Measurements from ENCODE around the gene TPSG1. TPM values are rescaled to one million over a fixed set of nuclear protein-coding genes. Genes with fewer than 3 reads are reported as not detected.
"Not testable (repeated sequence)": the region's sequence is repeated elsewhere in the genome, so short reads cannot be mapped to it uniquely, and the experiment has no call there.

TPSG1 gene
- not detected in 2 replicates for total RNA-seq (2014; rRNA removed; shearing (Covaris generic))
- polyA plus RNA-seq (2014; cell fraction: nucleus; rRNA removed): not detected in 2 replicates

- DNase-seq (ENCODE audit: extremely low read depth, low read depth): no peak
Observed at GRCh38 chr16:1225051-1225451, at the start of gene TPSG1. TSS of gene TPSG1 (minus strand) at chr16:1225268. CDS start at chr16:1225252, 16 bp downstream.

GRCh38 chr16:1274767-1275166 is 49.7 kb upstream of the TPSG1 start:
- no peak for DNase-seq (ENCODE audit: extremely low read depth, low read depth)

- DNase-seq (ENCODE audit: extremely low read depth, low read depth): no peak
Observed at GRCh38 chr16:1273816-1274215, 48.7 kb upstream of the TPSG1 start.

GRCh38 chr16:1272453-1273198 is 47.6 kb upstream of the TPSG1 start:
- DNase-seq (ENCODE audit: extremely low read depth, low read depth): no peak

GRCh38 chr16:1271724-1272413 is 46.8 kb upstream of the TPSG1 start:
- not testable (repeated sequence) for DNase-seq (ENCODE audit: extremely low read depth, low read depth)

GRCh38 chr16:1271380-1271723 is 46.3 kb upstream of the TPSG1 start:
- no peak for DNase-seq (ENCODE audit: extremely low read depth, low read depth)

GRCh38 chr16:1269418-1269817 is 44.4 kb upstream of the TPSG1 start:
- not testable (repeated sequence) for DNase-seq (ENCODE audit: extremely low read depth, low read depth)

GRCh38 chr16:1265826-1266225 is 40.8 kb upstream of the TPSG1 start:
- DNase-seq (ENCODE audit: extremely low read depth, low read depth): no peak

- no peak for DNase-seq (ENCODE audit: extremely low read depth, low read depth)
Observed at GRCh38 chr16:1265090-1265630, 40.1 kb upstream of the TPSG1 start.

- DNase-seq (ENCODE audit: extremely low read depth, low read depth): no peak
Observed at GRCh38 chr16:1264345-1265089, 39.4 kb upstream of the TPSG1 start.

- DNase-seq (ENCODE audit: extremely low read depth, low read depth): no peak
Observed at GRCh38 chr16:1263591-1264344, 38.7 kb upstream of the TPSG1 start.

- DNase-seq (ENCODE audit: extremely low read depth, low read depth): no peak
Observed at GRCh38 chr16:1262846-1263221, 37.8 kb upstream of the TPSG1 start.

- DNase-seq (ENCODE audit: extremely low read depth, low read depth): no peak
Observed at GRCh38 chr16:1262210-1262845, 37.3 kb upstream of the TPSG1 start.

GRCh38 chr16:1261131-1261892 is 36.2 kb upstream of the TPSG1 start:
- no peak for DNase-seq (ENCODE audit: extremely low read depth, low read depth)

- DNase-seq (ENCODE audit: extremely low read depth, low read depth): no peak
Observed at GRCh38 chr16:1260101-1260680, 35.1 kb upstream of the TPSG1 start.

- no peak for DNase-seq (ENCODE audit: extremely low read depth, low read depth)
Observed at GRCh38 chr16:1259760-1260068, 34.6 kb upstream of the TPSG1 start.

GRCh38 chr16:1258906-1259759 is 34.1 kb upstream of the TPSG1 start:
- DNase-seq (ENCODE audit: extremely low read depth, low read depth): no peak

- no peak for DNase-seq (ENCODE audit: extremely low read depth, low read depth)
Observed at GRCh38 chr16:1258225-1258600, 33.1 kb upstream of the TPSG1 start.
